Activated naive CD4-positive, alpha-beta T cell treated with anti-CD3 and anti-CD28 coated beads, Interleukin-2, amount 50 U/mL, for 16 hours (primary cell): ENCODE measurements around the gene CHTF8.

ENCODE experiments used
- DNase-seq: peaks from one replicate; pipeline ENCODE4 v3.0.0-alpha.2; 2020

The CHTF8 gene

DNA sequence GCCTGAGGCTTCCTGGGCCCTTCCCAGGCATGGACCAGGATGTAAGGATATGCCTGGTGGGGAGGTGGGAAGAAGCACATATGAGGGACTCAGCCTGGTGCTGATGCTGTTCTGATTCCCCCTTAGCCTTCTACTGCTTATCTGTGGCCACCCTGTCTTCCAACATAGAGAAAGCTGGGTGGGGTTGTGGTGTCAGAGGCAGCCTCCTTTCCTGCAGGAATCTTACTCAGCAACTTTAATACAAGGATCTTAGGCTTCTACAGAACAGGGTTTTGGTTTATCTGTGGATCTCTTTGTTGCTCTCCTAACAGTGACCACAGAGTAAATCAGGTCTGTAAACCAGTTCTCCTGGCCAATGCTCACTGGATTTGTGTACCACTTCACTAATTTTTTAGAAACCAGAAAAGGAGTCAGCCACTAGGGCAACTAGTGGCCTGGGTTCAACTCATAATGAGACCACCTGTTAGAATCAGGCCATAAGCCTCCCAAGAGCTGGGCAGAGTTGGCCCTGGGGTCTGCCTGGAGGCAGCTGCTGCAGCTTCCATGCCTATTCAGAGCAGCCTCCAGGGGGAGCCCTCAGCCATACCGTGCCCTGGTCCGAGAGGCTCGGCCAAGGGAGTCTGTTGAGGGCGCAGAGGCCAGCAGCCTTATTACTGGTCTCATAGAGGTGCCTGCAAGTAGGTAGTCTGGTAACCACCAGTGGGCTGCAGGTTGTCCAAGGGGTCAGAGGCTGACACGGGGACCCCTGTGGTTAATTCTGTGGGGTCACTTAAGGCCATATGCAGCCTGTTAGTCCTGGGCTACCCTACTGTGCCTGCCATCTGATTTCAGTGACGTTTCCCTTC, 19.9 kb downstream of the CHTF8 start:
- peak; percentile 59 for DNase-seq

DNA sequence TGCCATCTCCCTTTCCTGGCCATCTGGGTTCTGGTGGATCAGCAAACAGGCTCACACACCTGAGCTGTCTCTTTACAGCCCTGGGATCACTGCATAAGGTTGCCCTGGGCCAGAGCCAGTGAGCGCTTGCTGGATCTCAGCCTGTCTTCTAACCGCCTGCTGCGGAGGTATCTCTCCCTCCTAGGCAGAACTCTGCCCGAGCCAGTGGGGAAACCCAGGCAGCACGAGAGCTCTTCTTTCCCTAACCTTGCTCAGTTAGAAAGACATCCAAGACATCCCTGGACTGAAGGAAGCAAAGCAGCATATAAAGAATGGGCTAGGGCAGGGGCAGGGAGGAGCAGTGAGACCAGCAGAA, 20.5 kb downstream of the CHTF8 start:
- no peak for DNase-seq

DNA sequence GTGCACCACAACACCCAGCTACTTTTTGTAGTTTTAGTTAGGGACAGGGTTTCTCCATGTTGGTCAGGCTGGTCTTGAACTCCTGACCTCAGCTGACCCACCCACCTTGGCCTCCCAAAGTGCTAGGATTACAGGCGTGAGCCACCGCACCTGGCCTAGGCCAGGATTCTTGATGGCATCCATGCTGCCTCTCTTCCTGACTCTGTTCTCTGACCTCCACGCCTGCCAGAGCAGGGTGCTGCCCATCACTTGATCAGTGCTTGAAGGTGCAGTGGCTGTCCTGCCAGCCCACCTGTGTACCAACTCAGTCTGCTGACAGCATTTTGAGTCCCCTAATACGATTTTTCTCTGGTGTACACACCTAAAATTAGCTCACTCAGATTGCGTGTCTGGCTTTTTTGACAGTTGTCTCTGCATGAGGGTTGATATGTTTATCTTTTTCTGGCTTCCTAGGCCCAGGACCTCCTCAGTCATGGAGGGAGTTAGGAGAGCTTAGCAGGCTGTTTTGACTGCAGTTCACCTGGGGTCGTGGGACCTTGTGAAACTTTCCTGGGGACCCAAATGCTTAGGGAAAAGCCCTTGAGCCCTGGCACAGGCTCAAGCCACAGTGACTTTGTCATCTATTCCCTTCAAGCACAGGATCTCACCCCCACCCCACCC, 21.0 kb downstream of the CHTF8 start:
- DNase-seq = no peak

DNA sequence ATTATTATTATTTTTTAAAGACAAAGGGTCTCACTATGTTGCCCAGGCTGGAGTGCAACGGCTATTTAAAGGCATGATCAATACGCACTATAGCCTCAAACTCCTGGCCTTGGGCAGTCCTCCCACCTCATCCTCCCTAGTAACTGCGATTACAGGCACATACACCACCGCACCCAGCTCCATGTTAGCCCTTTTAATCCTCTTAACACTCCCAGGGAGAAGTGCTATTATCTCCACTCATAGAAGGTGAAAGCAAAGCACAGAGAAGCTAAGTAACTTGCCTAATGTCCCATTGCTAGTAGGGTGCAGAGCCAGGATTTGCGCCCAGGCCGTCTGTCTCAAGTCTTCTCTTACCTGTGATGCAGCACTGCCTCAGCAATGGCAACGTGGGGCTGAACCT, 22.0 kb downstream of the CHTF8 start:
- DNase-seq = no peak

- no peak for DNase-seq
These were observed 22.7 kb downstream of the CHTF8 start for GRCh38 chr16:69109486-69110270.

DNA sequence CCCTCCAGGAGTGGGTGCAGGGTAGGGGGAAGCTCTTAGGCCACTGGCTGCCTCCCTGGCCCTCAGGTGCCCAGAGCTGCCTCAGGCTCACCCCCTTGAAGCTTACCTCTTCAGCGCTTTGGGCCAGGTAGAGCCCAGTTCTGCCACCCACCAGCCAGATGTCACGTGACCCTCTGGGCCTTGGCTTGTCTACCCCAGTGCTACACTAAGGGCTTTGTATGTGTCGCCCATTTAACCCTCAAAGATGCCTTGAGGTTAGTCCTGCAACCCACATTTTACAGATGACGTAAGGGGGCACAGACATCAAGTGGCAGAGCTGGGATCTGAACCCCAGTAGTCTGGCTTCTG, 23.5 kb downstream of the CHTF8 start:
- DNase-seq = no peak

DNA sequence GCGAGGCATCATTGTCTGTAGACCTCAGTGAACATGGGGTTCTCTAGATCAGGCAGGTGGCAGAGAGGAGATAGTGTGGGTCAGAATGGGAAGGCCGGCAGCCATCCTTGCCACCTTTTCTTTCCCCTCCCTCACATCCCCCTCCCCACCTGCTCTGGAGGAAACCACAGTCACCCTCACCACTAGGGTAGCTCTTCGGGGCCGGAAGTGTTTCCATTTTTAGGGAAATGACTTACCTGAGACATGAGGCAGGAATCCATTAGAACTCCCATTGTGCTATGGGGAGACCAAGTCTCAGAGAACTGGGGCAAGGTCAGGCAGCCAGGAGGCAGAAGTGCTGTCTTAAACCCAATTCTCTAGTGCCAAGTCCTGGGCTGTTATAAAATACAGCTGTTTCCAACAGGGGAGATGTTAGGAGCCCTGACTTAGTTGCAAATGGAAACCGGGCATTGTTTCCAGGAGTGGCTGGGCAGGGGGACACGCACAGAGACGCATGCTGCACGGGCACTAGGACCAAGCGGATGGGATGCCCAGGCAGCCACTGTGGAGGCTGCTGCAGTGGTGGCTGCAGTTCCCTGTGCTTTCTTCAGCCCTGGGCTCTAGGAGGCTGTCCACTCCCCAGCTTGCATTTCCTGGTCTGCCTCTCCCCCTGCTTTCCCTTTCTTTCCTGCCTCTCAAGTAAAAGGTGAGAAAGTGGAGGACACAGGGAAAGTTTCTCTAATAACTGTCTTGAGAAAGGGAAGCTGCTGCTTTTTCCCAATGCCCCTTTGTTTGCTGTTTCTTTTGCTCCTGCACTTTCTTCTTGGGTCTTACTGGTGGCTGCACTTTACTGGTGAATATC, 24.1 kb downstream of the CHTF8 start:
- DNase-seq = no peak

DNA sequence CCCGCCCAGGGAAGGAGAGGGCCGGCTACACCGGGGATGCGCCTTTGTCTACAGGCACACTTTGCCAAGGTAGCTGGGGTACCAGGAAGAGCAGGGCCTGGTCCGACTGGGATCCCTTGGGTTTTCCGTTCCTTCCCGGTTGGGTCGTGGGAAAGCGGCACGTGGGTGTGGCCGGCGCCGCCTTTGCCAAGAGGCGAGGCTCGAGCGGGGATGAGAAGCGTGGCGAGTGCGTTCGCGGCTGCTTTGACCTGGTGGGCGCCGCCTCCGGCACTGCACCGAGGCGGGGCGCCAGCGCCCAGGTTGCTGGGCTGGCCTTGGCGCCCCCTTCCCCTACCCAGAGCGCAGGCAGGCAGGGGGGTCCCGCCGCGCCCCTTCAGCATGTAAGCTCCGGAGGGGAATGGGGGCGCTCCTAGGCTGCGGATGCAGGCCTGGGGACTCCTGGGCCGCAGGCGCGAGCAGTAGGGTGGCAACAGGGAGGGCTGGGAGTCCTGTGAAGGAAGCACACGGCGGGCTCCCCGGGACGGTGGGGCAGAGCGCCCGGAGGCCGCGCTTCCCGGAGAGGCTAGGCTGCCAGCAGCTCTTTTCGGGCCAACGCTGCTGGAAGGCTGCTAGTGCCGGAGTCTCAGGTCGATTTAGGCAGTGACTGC, 24.9 kb downstream of the CHTF8 start:
- DNase-seq = no peak

- no peak for DNase-seq
These were observed 25.7 kb downstream of the CHTF8 start for GRCh38 chr16:69106491-69107315.

DNA sequence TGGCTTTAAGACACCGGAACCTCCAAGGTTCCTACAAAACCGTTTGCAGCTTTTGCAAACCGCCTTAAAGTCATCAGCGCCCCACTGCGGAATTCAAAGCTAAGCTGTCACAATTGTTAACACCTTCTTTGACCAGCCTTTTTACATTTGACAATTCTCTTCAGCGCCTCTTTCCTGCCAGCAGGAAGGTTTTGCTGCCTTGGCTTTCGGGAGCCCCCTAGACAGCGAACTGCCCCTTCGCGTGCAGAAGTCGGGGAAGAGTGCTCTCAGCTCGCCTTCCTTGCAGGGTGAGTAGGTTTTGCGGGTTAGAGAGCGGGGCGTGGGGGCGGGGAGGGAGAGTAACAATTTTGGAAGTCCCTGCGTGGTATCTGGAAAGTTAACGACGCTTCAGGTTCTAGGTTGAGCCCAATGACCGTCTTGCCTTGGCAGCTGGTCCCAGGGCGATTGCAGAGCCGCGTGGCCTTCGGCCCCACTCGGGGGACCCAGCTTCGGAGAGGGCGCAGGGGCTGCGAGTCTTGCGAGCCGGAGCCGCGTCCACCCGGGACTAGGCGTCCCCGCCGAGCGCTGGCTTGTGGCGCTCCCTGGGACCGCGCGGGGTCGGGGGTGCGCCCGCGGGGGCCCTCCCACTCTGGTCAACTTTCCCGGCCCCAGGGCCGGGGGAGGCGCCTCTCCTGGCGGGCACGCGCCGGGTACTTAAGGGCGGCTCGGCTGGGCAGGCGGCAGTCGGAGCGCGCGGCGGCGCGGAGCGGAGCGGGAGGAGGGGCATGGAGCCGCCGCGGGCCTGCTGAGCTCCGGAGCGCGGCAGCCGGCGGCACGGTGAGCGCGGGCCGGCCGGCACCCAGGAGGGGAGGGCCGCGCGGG, 26.7 kb downstream of the CHTF8 start, which contains the start of gene HAS3:
Gene HAS3 (plus strand): TSS at position 153 of the 861 bp plus-strand sequence. CDS start 3,743 bp downstream, outside the sequence.
- no peak for DNase-seq

DNA sequence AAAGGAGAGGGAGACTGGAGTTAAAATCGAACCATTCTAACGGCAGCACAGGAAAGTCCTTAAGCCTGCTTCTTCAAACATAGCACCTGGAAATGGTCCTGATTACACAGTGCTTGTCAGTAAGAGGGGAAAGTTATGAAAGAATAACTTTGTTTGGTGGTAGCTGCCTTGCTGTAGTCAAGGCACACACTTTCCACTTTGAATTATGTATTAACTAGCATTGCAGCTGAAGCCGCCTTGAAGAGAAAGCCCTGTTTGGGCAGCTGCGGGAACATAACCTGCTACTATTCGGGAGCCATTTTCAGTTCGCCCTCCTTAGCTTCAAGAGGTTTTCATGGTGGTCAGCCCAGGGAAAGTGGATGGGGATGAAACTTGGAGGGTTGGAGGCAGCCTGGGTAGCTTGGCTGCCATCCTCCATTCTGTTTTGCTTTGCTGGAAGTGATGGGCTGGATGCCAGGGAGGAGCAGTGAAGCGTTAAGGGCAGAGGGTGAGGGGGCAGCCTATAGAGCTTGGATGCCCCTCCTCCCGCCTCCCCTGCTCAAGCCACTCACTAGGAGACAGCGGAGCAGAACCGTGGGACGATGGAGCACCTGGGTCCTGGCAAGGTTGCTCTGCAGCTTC, 32.2 kb downstream of the CHTF8 start:
- no peak for DNase-seq

- DNase-seq = no peak
These were observed 37.2 kb downstream of the CHTF8 start for GRCh38 chr16:69095193-69095592.

- no peak for DNase-seq
These were observed 37.9 kb downstream of the CHTF8 start for GRCh38 chr16:69094501-69094900.

DNA sequence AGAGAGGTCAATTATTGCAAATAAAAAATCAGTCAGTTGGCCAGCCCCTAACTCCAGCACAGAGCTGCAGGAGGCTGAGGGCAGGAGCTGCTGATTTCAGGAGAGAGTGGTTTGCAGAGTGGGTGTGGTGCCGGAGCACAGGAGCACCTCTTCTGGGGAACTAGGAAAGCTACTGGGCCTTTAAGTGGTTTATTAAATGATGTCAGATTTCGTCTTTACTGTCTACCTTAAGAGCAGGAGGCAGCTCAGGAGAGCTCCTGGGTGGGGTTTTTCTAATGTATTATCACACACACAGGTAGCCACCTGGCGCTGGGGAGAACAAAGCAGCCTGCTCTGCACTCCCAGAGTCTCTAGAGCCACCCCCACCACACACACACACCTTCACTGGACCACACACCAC, 38.4 kb downstream of the CHTF8 start:
- DNase-seq = no peak

GRCh38 chr16:69089091-69089910, 43.1 kb downstream of the CHTF8 start:
- DNase-seq = no peak

DNA sequence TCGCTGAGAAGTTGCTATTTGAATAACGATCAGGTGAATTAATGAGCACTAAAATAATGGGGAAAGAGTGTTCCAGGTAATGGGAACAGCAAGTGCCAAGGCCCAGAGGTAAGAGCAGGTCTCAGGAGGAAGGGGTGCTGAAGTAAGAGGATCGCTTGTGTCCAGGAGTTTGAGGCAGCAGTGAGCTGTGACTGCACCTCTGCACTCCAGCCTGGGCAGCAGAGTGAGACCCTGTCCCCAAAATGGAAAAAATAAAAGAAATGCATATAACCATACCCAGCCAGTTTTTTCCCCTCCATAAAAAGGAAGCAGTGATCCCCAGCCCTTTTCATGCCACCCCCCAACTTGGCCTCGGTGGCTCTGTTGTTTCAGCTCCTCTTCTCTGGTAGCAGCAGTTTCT, 43.7 kb downstream of the CHTF8 start:
- no peak for DNase-seq

- no peak for DNase-seq
These were observed 45.2 kb downstream of the CHTF8 start for GRCh38 chr16:69087161-69087581.

DNA sequence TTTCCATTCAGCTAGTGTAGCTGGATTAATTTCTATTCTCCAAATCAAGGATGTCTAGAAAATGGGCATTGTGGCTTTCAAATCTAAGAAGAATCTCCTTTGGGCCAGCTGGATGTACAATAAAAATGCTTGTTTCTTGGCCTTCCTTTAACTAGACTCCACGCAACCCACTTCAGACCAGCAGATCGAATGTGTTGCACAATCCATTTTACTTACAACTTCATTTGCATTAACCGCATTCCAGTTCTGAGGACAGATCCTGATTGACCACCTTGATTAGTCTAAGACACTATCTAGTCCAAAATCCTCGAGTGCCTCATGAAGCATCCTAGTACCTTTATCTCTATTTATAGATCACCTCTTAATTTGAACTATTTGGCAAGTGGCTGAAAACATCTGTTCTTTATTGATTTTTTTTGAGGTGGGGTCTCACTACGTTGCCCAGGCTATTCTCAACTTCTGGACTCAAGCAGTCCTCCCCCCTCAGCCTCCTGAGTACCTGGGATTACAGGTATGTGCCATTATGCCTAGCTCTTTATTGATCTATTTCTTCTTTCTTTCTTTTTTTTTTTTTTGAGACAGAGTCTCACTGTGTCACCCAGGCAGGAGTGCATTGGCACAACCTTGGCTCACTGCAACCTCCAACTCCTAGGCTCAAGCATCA, 47.2 kb downstream of the CHTF8 start:
- DNase-seq = no peak
